Activated T-cell treated with anti-CD3 and anti-CD28 coated beads, Interleukin-2, amount 50 U/mL, for 48 hours (primary cell): Measurements from ENCODE around the gene FBXO31.
"Not testable (repeated sequence)": the region's sequence is repeated elsewhere in the genome, so short reads cannot be mapped to it uniquely, and the experiment has no call there.

Experiments used
- DNase-seq, 2 experiments: peaks; one replicate each; pipeline ENCODE4 v3.0.0-alpha.2; 2020

FBXO31 gene

GRCh38 chr16:87382023-87382785 lies 1.4 kb downstream of the FBXO31 start:
- no peak for DNase-seq

- DNase-seq = peak in 1 of 2 experiments; percentile 32
Measured at GRCh38 chr16:87380881-87381280, 2.7 kb downstream of the FBXO31 start.

- DNase-seq = no peak
Measured at GRCh38 chr16:87380403-87380802, 3.2 kb downstream of the FBXO31 start.

- DNase-seq = not testable (repeated sequence)
Measured at GRCh38 chr16:87379312-87379752, 4.2 kb downstream of the FBXO31 start.

GRCh38 chr16:87376660-87377059 lies 6.9 kb downstream of the FBXO31 start:
- no peak for DNase-seq

GRCh38 chr16:87375426-87376135 lies 8.0 kb downstream of the FBXO31 start:
- DNase-seq = no peak

- no peak for DNase-seq
Measured at GRCh38 chr16:87374313-87374712, 9.3 kb downstream of the FBXO31 start.

GRCh38 chr16:87372305-87372704 lies 11.3 kb downstream of the FBXO31 start:
- no peak for DNase-seq

- no peak for DNase-seq
Measured at GRCh38 chr16:87371261-87371866, 12.2 kb downstream of the FBXO31 start.

GRCh38 chr16:87369796-87370719 lies 13.5 kb downstream of the FBXO31 start:
- DNase-seq = no peak

GRCh38 chr16:87369117-87369765 lies 14.3 kb downstream of the FBXO31 start:
- DNase-seq = no peak

- no peak for DNase-seq
Measured at GRCh38 chr16:87368029-87368770, 15.4 kb downstream of the FBXO31 start.

GRCh38 chr16:87367529-87367928 lies 16.0 kb downstream of the FBXO31 start:
- DNase-seq = no peak

GRCh38 chr16:87366930-87367329 lies 16.6 kb downstream of the FBXO31 start:
- no peak for DNase-seq

- DNase-seq = no peak
Measured at GRCh38 chr16:87366288-87366687, 17.3 kb downstream of the FBXO31 start.

- DNase-seq = no peak
Measured at GRCh38 chr16:87365021-87365713, 18.4 kb downstream of the FBXO31 start.

GRCh38 chr16:87363771-87364455 lies 19.7 kb downstream of the FBXO31 start:
- DNase-seq = no peak

- not testable (repeated sequence) for DNase-seq
Measured at GRCh38 chr16:87362828-87363559, 20.6 kb downstream of the FBXO31 start.

- no peak for DNase-seq
Measured at GRCh38 chr16:87361916-87362619, 21.5 kb downstream of the FBXO31 start.
